GM10266 (cell line): Measurements from ENCODE around the gene DPYSL4.

Source experiments
- DNase-seq: peaks from one replicate; pipeline ENCODE4 v3.0.0; 2012; ENCODE audit errors: extremely low spot score
- CTCF ChIP-seq: IDR thresholded peaks from 2 replicates; pipeline ENCODE4 v1.5.1; 2012; ENCODE audit warnings: mild to moderate bottlenecking, low read depth; ENCODE audit not compliant: control insufficient read depth, insufficient read depth; ENCODE audit errors: missing control alignments

Gene DPYSL4

GRCh38 chr10:132229834-132230556, 43.2 kb downstream of the DPYSL4 start:
- no peak for TF ChIP-seq CTCF
- peak; percentile 87 for DNase-seq

DNA sequence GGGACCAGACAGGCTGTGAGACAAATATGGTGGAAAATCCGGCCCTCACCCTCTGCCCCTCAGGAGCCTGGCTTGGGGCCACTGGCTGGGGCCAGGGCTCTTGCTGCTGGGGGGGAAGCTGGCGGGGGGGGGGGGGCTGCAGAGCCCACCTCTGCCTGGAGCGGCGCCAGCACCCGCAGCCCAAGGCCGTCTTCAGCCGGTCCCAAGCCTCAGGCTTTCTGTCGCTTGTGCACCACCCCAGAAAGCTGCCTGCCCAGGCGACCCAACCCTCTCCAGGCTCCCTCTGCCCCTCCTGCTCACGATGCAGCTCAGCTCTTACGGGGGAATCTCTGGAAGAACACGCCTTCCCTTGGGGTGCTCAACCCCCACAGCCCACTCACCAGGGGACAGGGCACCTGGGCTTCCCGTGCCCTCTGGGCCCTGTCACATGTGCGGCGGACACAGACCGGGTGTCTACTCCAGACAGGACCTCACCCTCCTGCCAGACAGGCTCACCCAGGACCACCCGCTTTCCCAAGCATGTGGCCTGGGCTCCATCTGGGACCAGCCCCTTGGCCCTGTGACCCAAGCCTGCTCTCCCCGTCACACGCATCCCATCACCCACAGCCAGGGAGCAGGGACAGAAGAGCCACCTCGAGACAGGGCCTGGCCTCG, 43.9 kb downstream of the DPYSL4 start:
- DNase-seq, result no peak

GRCh38 chr10:132231656-132232022, 44.9 kb downstream of the DPYSL4 start:
- no peak for TF ChIP-seq CTCF
- no peak for DNase-seq

More for the DNA sequence above, 43.9 kb downstream of the DPYSL4 start:
- TF ChIP-seq CTCF, result no peak

DNA sequence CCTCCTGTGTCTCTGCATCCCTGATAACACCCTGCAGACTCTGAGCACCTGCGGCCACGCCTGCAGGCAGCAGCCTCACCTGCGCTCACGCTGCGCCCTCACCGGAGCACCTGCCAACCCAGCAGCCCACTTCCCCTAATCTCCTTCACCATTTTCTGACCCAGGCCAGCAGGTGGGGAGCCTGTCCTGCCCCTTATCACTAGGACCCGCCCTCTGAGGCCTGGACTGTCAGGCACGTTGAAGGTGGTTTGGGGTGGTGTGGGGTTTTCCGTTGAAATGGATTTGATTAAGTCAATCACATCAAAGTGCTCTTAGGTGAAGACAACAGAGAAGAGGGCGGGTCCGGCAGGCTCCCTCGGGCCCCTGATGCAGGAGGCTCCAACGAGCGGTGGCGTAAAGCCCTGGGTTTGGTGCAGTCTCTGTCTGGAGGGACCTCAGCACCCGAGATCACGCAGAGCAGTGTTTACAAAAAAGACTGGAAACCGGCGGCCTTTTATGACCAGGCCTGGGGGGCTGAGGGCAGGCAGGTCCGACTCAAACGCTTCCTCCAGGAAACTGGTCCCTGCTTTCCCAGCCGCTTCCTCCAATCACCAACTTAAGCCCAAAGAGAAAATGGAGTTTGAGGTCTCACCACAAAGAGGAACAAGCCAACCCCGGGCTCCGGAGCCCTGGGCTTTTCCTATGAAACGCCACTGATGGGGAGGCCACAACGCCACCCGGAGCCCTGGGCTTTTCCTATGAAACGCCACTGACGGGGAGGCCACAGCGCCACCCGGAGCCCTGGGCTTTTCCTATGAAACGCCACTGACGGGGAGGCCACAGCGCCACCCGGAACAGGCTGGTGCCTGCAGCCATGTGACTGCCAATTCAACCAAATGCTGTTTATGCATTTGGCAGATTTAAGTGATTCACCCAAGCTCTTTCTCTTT, 45.5 kb downstream of the DPYSL4 start:
- TF ChIP-seq CTCF, result no peak
- no peak for DNase-seq

GRCh38 chr10:132232981-132233380, 46.2 kb downstream of the DPYSL4 start:
- no peak for DNase-seq
- no peak for TF ChIP-seq CTCF

GRCh38 chr10:132233501-132234085, 46.8 kb downstream of the DPYSL4 start:
- DNase-seq, result no peak

More at GRCh38 chr10:132233501-132234085, 46.8 kb downstream of the DPYSL4 start:
- no peak for TF ChIP-seq CTCF
